ENCODE data around the gene GNB2.

The GNB2 gene

GRCh38 chr7:100673302-100673941, at the start of gene GNB2:
GNB2 (plus strand) TSS chr7:100673740; CDS start chr7:100676266, 2,526 bp downstream.
- DNase-seq (ENCODE audit: low read depth in 2 of 2), result peak; percentile 97 to 99

GRCh38 chr7:100623951-100624824, 49.4 kb upstream of the GNB2 start:
- DNase-seq (ENCODE audit: low read depth in 2 of 2), result no peak

DNA sequence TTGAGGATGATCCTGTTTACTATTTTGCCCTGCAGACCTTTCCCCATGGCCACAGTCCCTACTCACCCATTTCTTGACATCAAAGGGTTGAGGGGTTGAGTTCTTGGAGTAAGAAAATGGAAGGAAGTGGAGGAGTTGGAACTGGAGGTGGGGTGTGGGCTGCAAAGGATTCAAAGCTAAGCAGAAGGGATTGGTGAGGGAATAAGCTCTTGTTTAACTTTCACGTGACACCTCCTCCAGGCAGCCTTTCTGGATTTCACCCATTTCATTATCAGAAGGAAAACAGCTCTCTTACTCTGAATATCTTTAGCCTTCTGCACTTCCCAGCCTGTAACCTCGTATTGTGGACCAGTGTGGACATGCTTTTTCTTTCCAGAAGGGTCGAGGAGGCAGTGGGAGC, 47.5 kb upstream of the GNB2 start:
- no peak for DNase-seq (ENCODE audit: low read depth in 2 of 2)

- DNase-seq (ENCODE audit: low read depth in 2 of 2), result peak; percentile 83 to 85
Measured at GRCh38 chr7:100626530-100627237, 46.9 kb upstream of the GNB2 start.

DNA sequence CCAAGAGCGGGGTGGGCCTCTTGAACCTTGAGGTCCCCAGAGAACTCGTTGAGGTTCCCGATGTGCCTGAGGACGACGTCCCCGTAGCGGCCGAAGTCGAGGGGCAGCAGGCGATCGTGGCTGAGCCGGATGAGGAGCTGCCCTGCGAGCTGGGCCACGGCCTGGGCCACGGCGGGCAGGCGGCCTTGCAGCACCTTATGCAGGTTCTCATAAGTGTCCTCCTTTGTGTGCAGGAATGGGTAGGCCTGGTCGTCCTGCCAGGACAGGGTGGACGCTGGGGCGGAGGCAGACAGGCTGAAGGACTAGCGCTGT, 46.3 kb upstream of the GNB2 start:
- DNase-seq (ENCODE audit: low read depth in 2 of 2), result no peak

GRCh38 chr7:100629117-100629716, 44.3 kb upstream of the GNB2 start:
- DNase-seq (ENCODE audit: low read depth in 2 of 2), result no peak

DNA sequence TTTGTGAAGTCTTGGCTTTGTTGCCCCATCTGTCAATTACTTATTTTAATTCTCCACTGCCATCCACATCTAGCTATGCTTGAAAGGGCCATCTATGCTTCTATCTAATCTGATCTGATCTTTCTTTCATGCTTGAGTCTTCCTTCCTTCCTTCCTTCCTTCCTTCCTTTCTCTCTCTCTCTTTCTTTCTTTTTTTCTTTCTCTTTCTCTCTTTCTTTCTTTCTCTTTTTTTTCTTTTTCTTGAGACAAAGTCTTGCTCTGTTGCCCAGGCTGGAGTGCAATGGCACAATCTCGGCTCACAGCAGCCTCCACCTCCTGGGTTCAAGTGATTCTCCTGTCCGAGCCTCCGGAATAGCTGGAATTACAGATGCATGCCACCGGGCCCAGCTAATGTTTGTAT, 43.5 kb upstream of the GNB2 start:
- DNase-seq (ENCODE audit: low read depth in 2 of 2), result no peak

- DNase-seq (ENCODE audit: low read depth in 2 of 2), result peak; percentile 27 to 56
Measured at GRCh38 chr7:100632951-100633717, 40.4 kb upstream of the GNB2 start.

DNA sequence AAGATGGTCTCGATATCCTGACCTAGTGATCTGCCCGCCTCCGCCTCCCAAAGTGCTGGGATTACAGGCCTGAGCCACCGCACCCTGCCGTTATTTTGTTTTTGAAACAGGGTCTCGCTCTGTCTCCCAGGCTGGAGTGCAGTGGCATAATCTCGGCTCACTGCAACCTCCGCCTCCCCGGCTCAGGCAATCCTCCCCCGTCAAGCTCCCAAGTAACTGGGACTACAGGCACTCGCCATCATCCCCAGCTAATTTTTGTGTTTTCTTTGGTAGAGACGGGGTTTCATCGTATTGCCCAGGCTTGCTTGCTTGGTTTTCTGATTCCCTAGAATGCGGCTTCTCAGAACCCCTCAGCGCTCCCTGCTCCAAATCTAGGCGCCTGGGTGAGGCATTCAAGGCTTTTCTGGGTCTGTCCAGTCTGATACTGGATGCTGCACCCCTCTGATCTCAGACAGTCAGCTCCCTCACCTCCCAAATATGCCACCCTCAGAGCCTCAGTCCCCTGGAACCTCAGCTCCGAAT, 33.5 kb upstream of the GNB2 start:
- no peak for DNase-seq (ENCODE audit: low read depth in 2 of 2)

DNA sequence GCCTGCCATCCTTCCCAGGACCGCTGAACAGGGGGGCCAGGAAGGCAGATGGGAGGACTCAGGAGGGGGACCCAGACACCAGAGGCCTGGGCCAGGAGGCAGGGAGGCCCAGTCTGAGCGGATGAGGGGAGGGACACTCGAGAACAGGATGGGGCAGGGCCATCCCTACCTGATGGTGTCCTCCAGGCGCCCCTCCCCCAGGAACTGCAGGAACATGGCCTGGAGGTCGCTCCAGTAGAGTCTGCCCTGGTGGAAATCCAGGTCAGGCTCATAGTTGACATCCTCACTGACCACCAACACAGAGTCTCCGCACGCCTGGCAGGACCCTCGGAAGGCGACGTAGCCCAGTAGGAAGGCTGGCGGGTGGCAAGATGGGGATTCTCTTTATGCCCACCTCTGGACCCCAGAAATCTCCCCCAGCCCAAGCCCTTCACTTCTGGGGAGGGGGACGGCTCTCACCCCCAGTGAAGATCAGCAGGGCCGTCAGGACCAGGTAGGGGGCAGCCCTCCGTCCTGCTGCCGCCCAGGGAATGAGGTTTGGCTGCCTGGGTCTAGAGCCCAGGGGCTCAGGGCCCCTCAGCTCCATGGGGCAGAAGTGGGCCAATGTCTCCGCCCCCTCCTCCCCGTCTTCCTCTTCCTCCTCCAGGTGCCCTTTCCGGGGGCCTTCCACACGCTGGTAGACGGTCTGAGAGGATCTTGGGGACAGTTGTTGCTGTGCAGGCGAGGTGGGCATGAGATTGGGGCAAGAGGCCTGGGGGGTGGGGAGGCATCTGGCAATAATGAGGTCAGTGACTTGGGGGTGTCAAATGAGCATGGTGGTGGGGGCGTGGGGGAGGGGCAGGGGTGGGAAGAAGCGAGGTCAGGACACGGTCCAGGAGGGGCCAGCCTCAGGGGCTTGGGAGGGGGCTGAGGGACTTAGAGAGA, 32.8 kb upstream of the GNB2 start:
- no peak for DNase-seq (ENCODE audit: low read depth in 2 of 2)

GRCh38 chr7:100641463-100641859, 32.1 kb upstream of the GNB2 start, which contains the start of gene TFR2:
TFR2 (minus strand) TSS chr7:100641552; CDS start chr7:100641509, 43 bp downstream.
- no peak for DNase-seq (ENCODE audit: low read depth in 2 of 2)

DNA sequence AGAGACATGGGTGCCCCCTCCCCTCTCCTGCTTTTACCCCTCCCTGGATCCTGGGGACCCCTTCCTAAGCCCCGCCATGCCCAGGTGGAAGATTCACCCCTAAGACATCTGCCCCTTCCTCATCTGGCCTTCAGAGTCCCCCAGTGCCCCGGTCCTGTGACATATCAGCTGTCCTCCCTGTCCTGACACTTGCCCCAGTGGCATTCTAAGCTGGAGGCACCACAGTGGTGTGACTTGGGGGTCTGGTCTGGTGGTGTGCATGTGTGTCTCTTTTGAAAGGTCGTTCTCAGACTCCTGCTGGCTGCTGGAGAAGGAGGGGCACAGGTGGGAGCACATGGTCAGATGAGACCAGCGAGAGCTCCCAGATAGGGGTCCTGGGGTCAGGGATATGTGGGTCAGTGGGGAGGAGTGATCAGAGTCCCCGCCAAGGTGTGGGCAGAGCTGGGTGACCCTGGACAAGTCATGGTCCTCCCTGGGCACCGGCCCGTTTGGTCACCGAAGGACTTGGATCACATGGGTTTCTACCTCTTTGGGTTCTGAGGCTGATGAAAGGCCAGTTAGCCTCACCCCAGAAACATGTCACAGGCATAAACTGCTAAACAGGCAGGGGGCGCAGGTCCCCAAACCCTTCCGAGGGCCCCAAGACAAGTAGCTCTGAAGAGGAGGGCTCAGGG, 31.5 kb upstream of the GNB2 start:
- no peak for DNase-seq (ENCODE audit: low read depth in 2 of 2)

GRCh38 chr7:100642534-100642907, 31.0 kb upstream of the GNB2 start:
- no peak for DNase-seq (ENCODE audit: low read depth in 2 of 2)

GRCh38 chr7:100649826-100650565, 23.5 kb upstream of the GNB2 start:
- no peak for DNase-seq (ENCODE audit: low read depth in 2 of 2)

- no peak for DNase-seq (ENCODE audit: low read depth in 2 of 2)
Measured at GRCh38 chr7:100654908-100655831, 18.4 kb upstream of the GNB2 start.

DNA sequence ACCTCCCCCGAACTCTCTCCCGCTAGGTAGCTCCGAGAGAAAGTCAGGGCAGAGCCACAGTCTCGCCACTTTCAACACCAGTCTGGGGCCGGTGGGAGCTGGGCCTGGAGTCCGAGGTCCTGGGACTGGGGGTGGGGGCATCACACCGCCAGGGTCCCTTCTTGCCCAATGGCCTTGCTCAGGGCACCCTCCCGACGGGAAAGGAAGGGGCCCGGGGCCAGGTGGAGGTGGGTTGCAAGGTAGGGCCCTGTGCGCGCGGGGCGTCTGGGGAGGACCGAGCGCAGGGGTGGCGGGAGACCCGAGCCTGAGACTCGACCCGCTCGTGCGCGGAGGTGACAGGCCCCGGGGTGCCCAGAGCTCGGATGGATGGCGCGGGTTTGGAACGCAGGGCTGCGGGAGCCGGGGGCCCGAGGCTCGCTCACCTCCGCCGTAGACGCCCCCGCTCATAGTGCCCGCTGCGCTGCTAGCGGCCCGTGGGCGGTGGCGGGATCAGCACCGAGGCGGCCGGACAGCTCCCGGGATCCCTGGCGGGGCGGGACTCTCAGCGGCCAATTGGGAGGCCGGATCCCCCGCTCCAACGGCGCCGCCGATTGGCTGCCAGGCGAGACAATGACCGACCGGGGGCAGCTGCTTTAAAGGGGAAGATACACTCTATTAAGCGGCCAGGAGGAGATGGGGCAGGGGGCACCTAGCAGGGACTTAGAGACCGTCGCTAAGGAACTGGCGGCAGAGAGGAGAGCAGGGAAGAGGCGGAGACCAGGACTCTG, 17.4 kb upstream of the GNB2 start, which contains the start of gene ACTL6B:
TSS of gene ACTL6B (minus strand) at position 541 of the 767 bp plus-strand sequence. CDS start at position 447, 94 bp downstream.
- DNase-seq (ENCODE audit: low read depth in 2 of 2), result peak in 1 of 2 donors; percentile 47

Measured in stimulated activated CD4-positive, alpha-beta T cell treated with anti-CD3 and anti-CD28 coated beads, Interleukin-1b, Interleukin-23, amount 100 ng/mL, for 4 hours (primary cell).